Stimulated activated naive CD8-positive, alpha-beta T cell treated with anti-CD3 and anti-CD28 coated beads, Interleukin-15, amount 100 ng/mL, for 72 hours (primary cell): Measurements from ENCODE around the gene BCAS4.
A peak's percentile ranks its signal among the peaks of the same experiment; 100 is the strongest.

Experiments used
- ATAC-seq: fragments of 150-1000 bp; cut with Tn5 transposase; 2 replicates; pipeline ENCODE4 v1.10.0; 2021; ENCODE audit warnings: mild to moderate bottlenecking, moderate library complexity
- DNase-seq, 2 donors: peaks; one replicate each; pipeline ENCODE4 v3.0.0; 2021 to 2022
- H3K27ac Mint-ChIP-seq, 2 donors: one replicate each; pipeline ENCODE4 v1.8.0; 2022; ENCODE audit warnings: mild to moderate bottlenecking in 2 of 2, mixed read lengths in 2 of 2, moderate library complexity in 2 of 2
- H3K27me3 Mint-ChIP-seq: one replicate; pipeline ENCODE4 v1.8.0; 2022; ENCODE audit warnings: mixed read lengths
- H3K4me1 Mint-ChIP-seq: one replicate; pipeline ENCODE4 v1.8.0; 2022; ENCODE audit warnings: mild to moderate bottlenecking, mixed read lengths
- H3K4me3 Mint-ChIP-seq, 2 donors: one replicate each; pipeline ENCODE4 v1.8.0; 2022; ENCODE audit warnings: mild to moderate bottlenecking in 2 of 2, mixed read lengths in 2 of 2, moderate library complexity in 1 of 2
- H3K9me3 Mint-ChIP-seq, 2 donors: one replicate each; pipeline ENCODE4 v1.8.0; 2022; ENCODE audit warnings: mixed read lengths in 2 of 2

BCAS4 gene

GRCh38 chr20:50802289-50802688, 7.4 kb downstream of the BCAS4 start:
- no peak for ATAC-seq
- Mint-ChIP-seq H3K27ac (no peak overlapping the region), H3K27me3 (no peaks in the 10 kb centered on the region), H3K9me3 (no peaks in the 10 kb centered on the region), H3K4me3 (no peak overlapping the region), H3K4me1 (peaks cover 61% of the 10 kb centered on the region)
- no peak for DNase-seq

- ATAC-seq (peak; percentile 64), DNase-seq (no peak)
- Mint-ChIP-seq H3K4me3 (peak overlapping the region; percentile 71 to 82), H3K27ac (peak overlapping the region; percentile 94 to 97), H3K27me3 (no peaks in the 10 kb centered on the region), H3K9me3 (no peaks in the 10 kb centered on the region), H3K4me1 (peaks cover 60% of the 10 kb centered on the region)
Measured at GRCh38 chr20:50804437-50805348, 9.8 kb downstream of the BCAS4 start.

GRCh38 chr20:50805349-50805684, 10.5 kb downstream of the BCAS4 start:
- Mint-ChIP-seq H3K27me3 (no peaks in the 10 kb centered on the region), H3K27ac (peak overlapping the region; percentile 94 to 97), H3K9me3 (no peaks in the 10 kb centered on the region), H3K4me1 (peaks cover 60% of the 10 kb centered on the region), H3K4me3 (peak overlapping the region; percentile 71 to 82)
- no peak for DNase-seq
- ATAC-seq: no peak

- Mint-ChIP-seq H3K27me3 (no peaks in the 10 kb centered on the region), H3K4me3 (no peak overlapping the region), H3K4me1 (peaks cover 65% of the 10 kb centered on the region), H3K9me3 (no peaks in the 10 kb centered on the region), H3K27ac (peak overlapping the region; percentile 5 to 63)
- DNase-seq (no peak), ATAC-seq (no peak)
Measured at GRCh38 chr20:50806126-50806768, 11.4 kb downstream of the BCAS4 start.

GRCh38 chr20:50810063-50810462, 15.2 kb downstream of the BCAS4 start:
- H3K27ac Mint-ChIP-seq: peak overlapping the region in 1 of 2 donors; percentile 62
- no peak for ATAC-seq
- H3K4me3 Mint-ChIP-seq: peak overlapping the region in 1 of 2 donors; percentile 4
- no peaks in the 10 kb centered on the region for H3K27me3 Mint-ChIP-seq
- no peaks in the 10 kb centered on the region for H3K9me3 Mint-ChIP-seq
- no peak for DNase-seq
- H3K4me1 Mint-ChIP-seq: peaks cover 64% of the 10 kb centered on the region

GRCh38 chr20:50810842-50811241, 16.0 kb downstream of the BCAS4 start:
- Mint-ChIP-seq H3K4me1 (peaks cover 64% of the 10 kb centered on the region), H3K27me3 (no peaks in the 10 kb centered on the region), H3K9me3 (no peaks in the 10 kb centered on the region), H3K27ac (peak overlapping the region; percentile 17 to 24), H3K4me3 (no peak overlapping the region)
- ATAC-seq (no peak), DNase-seq (no peak)

GRCh38 chr20:50813101-50813643, 18.3 kb downstream of the BCAS4 start:
- ATAC-seq (no peak), DNase-seq (no peak)
- peaks cover 73% of the 10 kb centered on the region for H3K4me1 Mint-ChIP-seq
- H3K4me3 Mint-ChIP-seq: no peak overlapping the region
- H3K27me3 Mint-ChIP-seq: no peaks in the 10 kb centered on the region
- H3K27ac Mint-ChIP-seq: no peak overlapping the region
- H3K9me3 Mint-ChIP-seq: no peaks in the 10 kb centered on the region

- H3K4me3 Mint-ChIP-seq: no peak overlapping the region
- H3K27ac Mint-ChIP-seq: peak overlapping the region in 1 of 2 donors; percentile 19
- H3K4me1 Mint-ChIP-seq: peaks cover 76% of the 10 kb centered on the region
Measured at GRCh38 chr20:50813801-50814200, 18.9 kb downstream of the BCAS4 start.

GRCh38 chr20:50814438-50815161, 19.7 kb downstream of the BCAS4 start:
- ATAC-seq: peak; percentile 1
- H3K27ac Mint-ChIP-seq: peak overlapping the region; percentile 93 to 94
- peaks cover 78% of the 10 kb centered on the region for H3K4me1 Mint-ChIP-seq
- no peak for DNase-seq
- peak overlapping the region; percentile 86 to 90 for H3K4me3 Mint-ChIP-seq
- H3K9me3 Mint-ChIP-seq: peaks cover 0 to 4% of the 10 kb centered on the region in 2 donors
- H3K27me3 Mint-ChIP-seq: no peaks in the 10 kb centered on the region

More at GRCh38 chr20:50813801-50814200, 18.9 kb downstream of the BCAS4 start:
- Mint-ChIP-seq H3K9me3 (peaks cover 0 to 4% of the 10 kb centered on the region in 2 donors), H3K27me3 (no peaks in the 10 kb centered on the region)
- ATAC-seq (no peak), DNase-seq (no peak)

GRCh38 chr20:50815162-50815989, 20.5 kb downstream of the BCAS4 start:
- Mint-ChIP-seq H3K9me3 (peaks cover 0 to 4% of the 10 kb centered on the region in 2 donors), H3K27me3 (no peaks in the 10 kb centered on the region), H3K4me1 (peaks cover 79% of the 10 kb centered on the region), H3K4me3 (peak overlapping the region; percentile 86 to 90), H3K27ac (peak overlapping the region; percentile 93 to 94)
- peak; percentile 60 for ATAC-seq
- peak in 1 of 2 donors; percentile 35 for DNase-seq

GRCh38 chr20:50817776-50818172, 22.9 kb downstream of the BCAS4 start:
- ATAC-seq: no peak
- peak overlapping the region; percentile 100 for H3K27ac Mint-ChIP-seq
- peak overlapping the region; percentile 80 to 81 for H3K4me3 Mint-ChIP-seq
- peak in 1 of 2 donors; percentile 21 for DNase-seq
- H3K27me3 Mint-ChIP-seq: no peaks in the 10 kb centered on the region
- peaks cover 85% of the 10 kb centered on the region for H3K4me1 Mint-ChIP-seq
- H3K9me3 Mint-ChIP-seq: peaks cover 0 to 4% of the 10 kb centered on the region in 2 donors

- H3K9me3 Mint-ChIP-seq: peaks cover 0 to 4% of the 10 kb centered on the region in 2 donors
- no peak for DNase-seq
- peaks cover 73% of the 10 kb centered on the region for H3K4me1 Mint-ChIP-seq
- H3K4me3 Mint-ChIP-seq: no peak overlapping the region
- peak overlapping the region; percentile 72 to 100 for H3K27ac Mint-ChIP-seq
- no peaks in the 10 kb centered on the region for H3K27me3 Mint-ChIP-seq
- no peak for ATAC-seq
Measured at GRCh38 chr20:50819349-50819748, 24.5 kb downstream of the BCAS4 start.

GRCh38 chr20:50820515-50821256, 25.8 kb downstream of the BCAS4 start:
- ATAC-seq: no peak
- no peak for DNase-seq

More at GRCh38 chr20:50820515-50821256, 25.8 kb downstream of the BCAS4 start:
- H3K4me1 Mint-ChIP-seq: peaks cover 59% of the 10 kb centered on the region
- H3K4me3 Mint-ChIP-seq: no peak overlapping the region
- no peak overlapping the region for H3K27ac Mint-ChIP-seq
- H3K27me3 Mint-ChIP-seq: no peaks in the 10 kb centered on the region
- H3K9me3 Mint-ChIP-seq: peaks cover 0 to 4% of the 10 kb centered on the region in 2 donors
